Erythroblast (primary cell): ENCODE results near the gene CFAP99.

ENCODE experiments used
- GATA1 ChIP-seq: IDR thresholded peaks from 2 replicates; pipeline ENCODE4 v1.6.1; 2011; ENCODE audit warnings: low read depth, mild to moderate bottlenecking, control low read depth, low read length, moderate library complexity
- POLR2A ChIP-seq: IDR thresholded peaks from 2 replicates; pipeline ENCODE4 v1.6.1; 2011; ENCODE audit warnings: mild to moderate bottlenecking, low read length

DNA sequence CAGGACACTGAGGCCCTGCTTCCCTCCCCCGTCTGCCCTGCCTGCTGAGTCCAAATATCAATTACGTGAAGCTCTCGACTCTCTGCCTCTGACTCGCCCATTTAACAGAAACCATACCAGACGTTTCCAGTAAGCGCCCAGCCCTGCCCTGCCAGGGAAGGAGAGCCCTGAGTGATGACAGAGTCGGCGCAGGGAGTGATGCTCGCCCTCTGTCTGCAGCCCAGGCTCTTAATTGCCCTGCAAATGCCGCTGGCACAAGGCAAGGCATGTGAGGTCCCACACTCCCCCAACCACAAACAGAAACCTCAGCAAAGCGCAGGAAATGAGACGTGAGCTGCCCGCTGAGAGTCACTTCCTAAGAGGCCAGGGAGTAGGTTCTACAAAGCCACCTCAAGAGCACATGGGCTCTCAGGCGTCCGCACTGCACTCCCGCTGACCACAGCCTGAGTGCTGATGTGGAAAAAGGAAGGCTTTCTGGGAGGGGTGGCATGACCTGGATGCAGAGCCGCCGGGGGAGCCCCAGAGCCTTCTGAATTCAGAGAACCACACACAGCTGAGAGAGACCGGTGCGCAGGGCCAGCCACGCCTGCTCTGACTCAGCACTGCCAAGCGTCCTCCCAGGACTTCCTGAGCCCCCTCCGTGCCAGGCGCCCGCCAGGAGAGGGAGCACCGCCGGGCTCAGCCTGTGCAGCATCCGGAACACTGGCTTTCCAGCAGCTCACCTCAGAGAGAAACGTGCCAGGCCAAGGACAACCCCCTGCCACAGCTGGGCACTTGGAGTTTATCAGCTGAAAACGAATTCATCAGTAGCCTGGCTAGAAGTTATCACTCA lies 5.7 kb upstream of the CFAP99 start:
- TF ChIP-seq POLR2A (peak; percentile 38), GATA1 (no peak)
